H1 (cell line): ENCODE results near the gene C9orf50.

Experiments
- BACH1 ChIP-seq: IDR thresholded peaks from 2 replicates; pipeline ENCODE4 v1.6.1; 2012; ENCODE audit warnings: low read length, improper control_type of control experiment
- CEBPB ChIP-seq: IDR thresholded peaks from 2 replicates; pipeline ENCODE4 v1.6.1; 2012; ENCODE audit warnings: low read depth, low read length
- CTCF ChIP-seq, 3 experiments: IDR thresholded peaks; 1 replicate in 2 of 3; 2 replicates in 1 of 3; pipeline versions ENCODE4 v1.5.1 to v1.6.1; 2011; ENCODE audit warnings: low read length in 3 of 3, mild to moderate bottlenecking in 3 of 3, inconsistent platforms in 2 of 3, low read depth in 1 of 3, moderate library complexity in 1 of 3; ENCODE audit not compliant: insufficient read depth in 1 of 3; ENCODE audit errors: control extremely low read depth in 1 of 3
- EGR1 ChIP-seq: IDR thresholded peaks from 2 replicates; pipeline ENCODE4 v1.6.1; 2011; ENCODE audit warnings: low read depth, low read length, borderline replicate concordance
- FOSL1 ChIP-seq: IDR thresholded peaks from 2 replicates; pipeline ENCODE4 v1.6.1; 2011; ENCODE audit warnings: mild to moderate bottlenecking, low read depth, low read length, moderate library complexity; ENCODE audit not compliant: insufficient read depth
- GABPA ChIP-seq: IDR thresholded peaks from 2 replicates; pipeline ENCODE4 v1.6.1; 2011; ENCODE audit warnings: mild to moderate bottlenecking, low read length, moderate library complexity, borderline replicate concordance; ENCODE audit not compliant: insufficient read depth
- MAFK ChIP-seq: IDR thresholded peaks from 2 replicates; pipeline ENCODE4 v1.6.1; 2012; ENCODE audit warnings: low read depth, mild to moderate bottlenecking, improper control_type of control experiment, low read length
- POLR2A ChIP-seq, 2 experiments: IDR thresholded peaks; 1 replicate in 1 of 2; 2 replicates in 1 of 2; pipeline ENCODE4 v1.6.1; 2011; ENCODE audit warnings: low read depth in 2 of 2, low read length in 2 of 2, mild to moderate bottlenecking in 2 of 2; ENCODE audit errors: control extremely low read depth in 1 of 2
- SAP30 ChIP-seq: fragments of 300-600 bp; sonication (generic); IDR thresholded peaks from 2 replicates; pipeline ENCODE4 v1.7.1; 2012; ENCODE audit warnings: low read length, moderate library complexity, mild to moderate bottlenecking, inconsistent platforms; ENCODE audit not compliant: insufficient read depth, insufficient replicate concordance
- SP2 ChIP-seq: IDR thresholded peaks from 2 replicates; pipeline ENCODE4 v1.6.1; 2012; ENCODE audit warnings: mild to moderate bottlenecking, low read length, inconsistent platforms
- SUZ12 ChIP-seq: fragments of 200-600 bp; sonication (generic); IDR thresholded peaks from 2 replicates; pipeline ENCODE4 v1.6.1; 2012; ENCODE audit warnings: mild to moderate bottlenecking, inconsistent platforms, low read length, moderate library complexity, mixed read lengths
- TAF7 ChIP-seq: optimal IDR thresholded peaks from 2 replicates; pipeline ENCODE3; 2011; ENCODE audit warnings: low read depth, mild to moderate bottlenecking, inconsistent platforms, low read length, moderate library complexity, borderline replicate concordance
- ZNF274 ChIP-seq: IDR thresholded peaks from 2 replicates; pipeline ENCODE4 v1.7.0; 2012; ENCODE audit warnings: low read length, borderline replicate concordance; ENCODE audit errors: extremely low read depth

- TF ChIP-seq BACH1 (peak; percentile 99), SUZ12 (no peak), TAF7 (no peak), CTCF (IDR thresholded peaks at IDR 0.05; ENCODE audit: control extremely low read depth in 1 of 3, insufficient read depth in 1 of 3, low read depth in 1 of 3, low read length in 3 of 3) (no peak), SAP30 (no peak), EGR1 (no peak), POLR2A (IDR thresholded peaks at IDR 0.05; ENCODE audit: control extremely low read depth in 1 of 2, low read depth in 2 of 2, low read length in 2 of 2) (no peak), GABPA (no peak), CEBPB (no peak), ZNF274 (no peak), FOSL1 (no peak), SP2 (no peak), MAFK (peak; percentile 94)
Measured at GRCh38 chr9:129570450-129571297, 50.2 kb downstream of the C9orf50 start.
